Adipose tissue (tissue), 3 donors: ENCODE results near the gene HYAL3. TPM values are rescaled to one million over a fixed set of nuclear protein-coding genes. Genes with fewer than 3 reads are reported as not detected.
"Not testable (repeated sequence)": the region's sequence is repeated elsewhere in the genome, so short reads cannot be mapped to it uniquely, and the experiment has no call there.

Experiments
- H3K27ac ChIP-seq: one replicate; pipeline ENCODE4 v1.5.1; 2013; ENCODE audit warnings: low read depth, low read length
- WGBS, 3 donors: extraction: QIAGEN DNeasy Blood & Tissue Kit; methylation state at CpG; one replicate each; pipeline ENCODE4 v1.1.7; 2013; 5-methylcytosine and 5-hydroxymethylcytosine counted together
- polyA plus RNA-seq, 3 donors: library from polyadenylated mRNA; stranded (reverse); fragments of 200-250 nt; gene quantifications; one replicate each; pipeline ENCODE4 v1.2.3, GENCODE V29; 2013
- donor health status: healthy with polysubstance abuse.
- donor health status: Bipolar disorder and iron deficiency.
- donor health status: healthy.

HYAL3 gene
- polyA plus RNA-seq, 3 donors, result 1.7 to 4.0 (median 2.5) TPM

GRCh38 chr3:50296721-50297383 is 2.4 kb downstream of the HYAL3 start:
- 91 to 93% (median 92%) methylated on average over 18 of the region's 18 CpGs for WGBS, 3 donors
- no peak overlapping the region for H3K27ac ChIP-seq

- WGBS, 3 donors, result 77 to 88% (median 83%) methylated on average over 8 of the region's 8 CpGs
- no peak overlapping the region for H3K27ac ChIP-seq
Observed at GRCh38 chr3:50295553-50296431, 3.4 kb downstream of the HYAL3 start.

- WGBS, 3 donors, result 92 to 93% (median 92%) methylated on average over 22 of the region's 22 CpGs
- no peak overlapping the region for H3K27ac ChIP-seq
Observed at GRCh38 chr3:50294492-50295403, 4.5 kb downstream of the HYAL3 start.

DNA sequence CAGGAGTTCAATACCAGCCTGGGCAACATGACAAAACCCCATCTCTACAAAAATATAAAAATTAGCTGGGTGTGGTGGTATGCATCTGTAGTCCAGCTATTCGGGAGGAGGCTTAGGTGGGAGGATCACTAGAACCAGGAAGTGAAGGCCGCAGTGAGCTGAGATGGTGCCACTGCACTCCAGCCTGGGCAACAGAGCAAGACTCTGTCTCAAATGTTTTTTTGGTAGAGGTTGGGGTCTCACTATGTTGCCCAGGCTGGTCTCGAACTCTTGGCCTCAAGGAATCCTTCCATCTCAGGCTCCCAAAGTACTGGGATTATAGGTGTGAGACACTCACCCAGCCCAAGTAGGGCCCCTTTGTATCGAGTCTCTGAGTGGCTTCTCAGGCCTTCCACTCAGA is 5.1 kb downstream of the HYAL3 start:
- 86 to 90% (median 87%) methylated on average over 4 of the region's 4 CpGs for WGBS, 3 donors
- H3K27ac ChIP-seq, result no peak overlapping the region

GRCh38 chr3:50293079-50293801 is 6.0 kb downstream of the HYAL3 start:
- WGBS, 3 donors, result 47 to 83% (median 82%) methylated on average over 12 of the region's 12 CpGs
- H3K27ac ChIP-seq, result no peak overlapping the region

- 0 to 2% (median 1%) methylated on average over 52 to 67 of the region's 67 CpGs for WGBS, 3 donors
Observed at GRCh38 chr3:50292159-50293078, 6.8 kb downstream of the HYAL3 start, which contains the start of gene IFRD2. Gene IFRD2, minus strand, starts transcription at chr3:50292429. Its CDS starts 155 bp downstream, at chr3:50292274.

GRCh38 chr3:50290161-50290641 is 9.0 kb downstream of the HYAL3 start:
- 88 to 90% (median 90%) methylated on average over 16 of the region's 16 CpGs for WGBS, 3 donors

More at GRCh38 chr3:50292159-50293078, 6.8 kb downstream of the HYAL3 start, which contains the start of gene IFRD2:
- peak within 1 kb of the TSS; percentile 10 for H3K27ac ChIP-seq

GRCh38 chr3:50289130-50289529 is 10.1 kb downstream of the HYAL3 start:
- no peak overlapping the region for H3K27ac ChIP-seq
- WGBS, 3 donors, result 93 to 99% (median 94%) methylated on average over 6 of the region's 6 CpGs

More at GRCh38 chr3:50290161-50290641, 9.0 kb downstream of the HYAL3 start:
- H3K27ac ChIP-seq, result no peak overlapping the region

- WGBS, 3 donors, result 92 to 95% (median 94%) methylated on average over 23 of the region's 23 CpGs
Observed at GRCh38 chr3:50288387-50289007, 10.7 kb downstream of the HYAL3 start.

DNA sequence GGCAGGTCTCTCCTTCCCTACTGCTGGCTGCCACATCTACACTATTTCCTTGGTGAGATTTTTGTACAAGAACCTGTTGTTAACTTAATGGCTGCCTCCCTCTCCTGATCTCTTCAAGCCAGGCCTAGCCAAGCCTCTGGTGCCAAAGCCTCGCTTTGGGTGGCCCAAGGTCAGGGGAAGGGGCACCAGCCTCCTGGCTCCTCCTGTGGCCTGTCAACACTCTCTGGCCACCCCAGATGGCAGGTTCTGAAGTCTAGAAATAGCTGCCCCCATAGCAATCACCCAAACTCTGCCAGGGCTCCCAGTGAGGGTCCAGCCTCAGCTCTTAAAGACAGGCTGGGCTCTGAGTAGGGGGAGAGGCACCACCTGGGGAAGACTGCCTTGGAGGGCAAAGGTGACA is 11.9 kb downstream of the HYAL3 start:
- no peak overlapping the region for H3K27ac ChIP-seq
- 78 to 100% (median 91%) methylated on average over 1 of the region's 1 CpG for WGBS, 3 donors

More at GRCh38 chr3:50288387-50289007, 10.7 kb downstream of the HYAL3 start:
- H3K27ac ChIP-seq, result no peak overlapping the region

DNA sequence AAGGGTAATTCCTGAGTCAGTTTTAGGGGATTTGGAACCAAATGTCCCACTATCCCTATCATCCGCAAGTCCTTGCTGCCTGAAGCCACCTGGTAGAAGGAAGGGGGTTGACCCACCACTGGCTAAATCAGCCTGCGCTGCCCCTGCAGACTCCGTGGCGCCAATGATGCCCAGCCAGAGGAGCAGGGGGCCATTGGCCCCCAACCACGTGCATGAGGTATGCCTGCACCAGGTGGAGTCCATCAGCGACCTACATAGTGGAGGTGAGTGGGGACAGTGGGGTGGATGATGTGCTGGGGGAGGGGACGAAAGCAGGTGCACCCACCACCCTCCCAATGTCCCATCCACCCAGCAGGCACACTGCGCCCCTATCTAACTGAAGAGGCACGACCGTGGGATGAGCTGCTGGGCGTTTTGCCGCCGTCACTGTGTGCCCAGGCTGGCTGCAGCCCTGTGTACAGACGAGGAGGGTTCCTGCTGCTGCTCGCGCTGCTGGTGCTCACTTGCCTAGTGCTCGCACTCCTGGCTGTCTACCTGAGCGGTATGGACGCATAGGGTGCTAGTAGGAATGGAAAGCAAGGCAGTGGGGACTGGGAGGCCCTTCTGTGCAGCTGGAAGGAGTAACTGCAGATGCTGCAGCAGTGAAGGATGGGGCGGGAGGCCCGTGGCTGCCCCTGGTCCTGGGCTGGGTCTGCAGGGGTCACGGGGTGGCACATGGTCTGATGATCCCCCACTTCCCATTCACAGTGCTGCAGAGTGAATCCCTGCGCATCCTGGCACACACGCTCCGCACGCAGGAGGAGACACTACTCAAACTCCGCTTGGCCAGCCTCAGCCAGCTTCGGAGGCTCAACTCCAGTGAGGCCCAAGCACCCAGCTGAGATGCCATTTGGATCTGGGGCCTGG is 12.6 kb downstream of the HYAL3 start:
- WGBS, 3 donors, result 89 to 91% (median 90%) methylated on average over 28 of the region's 28 CpGs

GRCh38 chr3:50284121-50284520 is 15.1 kb downstream of the HYAL3 start:
- H3K27ac ChIP-seq, result not testable (repeated sequence)
- 85 to 91% (median 88%) methylated on average over 5 to 6 of the region's 6 CpGs for WGBS, 3 donors

More for the DNA sequence above, 12.6 kb downstream of the HYAL3 start:
- no peak overlapping the region for H3K27ac ChIP-seq

GRCh38 chr3:50279255-50280016 is 19.8 kb downstream of the HYAL3 start:
- 83 to 94% (median 90%) methylated on average over 8 of the region's 8 CpGs for WGBS, 3 donors
- H3K27ac ChIP-seq, result no peak overlapping the region

DNA sequence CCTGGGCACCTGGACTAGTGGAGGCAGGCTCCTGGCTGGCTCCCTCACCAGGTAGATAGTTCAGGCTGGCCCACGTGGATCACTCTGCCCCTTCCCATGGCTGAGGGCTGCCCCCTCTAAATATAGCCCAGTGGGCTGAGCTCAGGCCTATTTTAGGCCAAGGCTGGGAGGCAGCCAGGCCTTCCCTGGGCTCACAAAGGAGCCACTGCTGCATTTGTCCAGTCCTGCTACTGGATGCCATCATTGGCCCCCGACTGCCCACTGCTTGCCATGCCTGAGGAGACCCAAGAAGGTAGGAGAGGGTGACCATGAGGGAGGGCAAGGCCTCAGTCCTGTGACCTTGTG is 20.4 kb downstream of the HYAL3 start, which contains the start of gene LSMEM2:
LSMEM2 (plus strand) TSS at position 208 of the 345 bp plus-strand sequence; CDS start at position 235, 27 bp downstream.
- H3K27ac ChIP-seq, result no peak within 1 kb of the TSS
- WGBS, 3 donors, result 49 to 63% (median 53%) methylated on average over 2 of the region's 2 CpGs
